ENCODE measurements around the gene DNAJC8.

Gene DNAJC8

GRCh38 chr1:28170001-28170596 lies 62.7 kb downstream of the DNAJC8 start:
- DNase-seq: no peak

- DNase-seq: no peak
Measured at GRCh38 chr1:28163496-28164161, 69.2 kb downstream of the DNAJC8 start.

DNA sequence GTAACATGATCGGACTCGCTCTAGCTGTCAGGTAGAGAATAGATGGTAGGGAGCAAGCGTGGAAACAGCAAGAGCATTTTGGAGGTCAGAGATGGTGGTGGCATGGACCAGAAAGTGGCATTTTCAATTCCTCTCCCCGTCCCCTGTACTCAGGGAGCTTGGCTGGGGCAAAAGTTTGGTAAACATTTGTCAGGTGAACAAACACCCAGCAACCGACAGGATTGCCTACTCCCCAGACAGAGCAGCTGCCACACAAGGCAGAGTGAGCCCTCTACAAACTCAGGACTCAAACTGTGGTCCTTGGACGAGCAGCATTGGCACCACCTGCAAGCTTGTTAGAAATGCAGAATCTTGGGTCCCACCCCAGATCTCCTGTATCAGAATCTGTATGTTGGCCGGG lies 70.7 kb downstream of the DNAJC8 start:
- DNase-seq: no peak

DNA sequence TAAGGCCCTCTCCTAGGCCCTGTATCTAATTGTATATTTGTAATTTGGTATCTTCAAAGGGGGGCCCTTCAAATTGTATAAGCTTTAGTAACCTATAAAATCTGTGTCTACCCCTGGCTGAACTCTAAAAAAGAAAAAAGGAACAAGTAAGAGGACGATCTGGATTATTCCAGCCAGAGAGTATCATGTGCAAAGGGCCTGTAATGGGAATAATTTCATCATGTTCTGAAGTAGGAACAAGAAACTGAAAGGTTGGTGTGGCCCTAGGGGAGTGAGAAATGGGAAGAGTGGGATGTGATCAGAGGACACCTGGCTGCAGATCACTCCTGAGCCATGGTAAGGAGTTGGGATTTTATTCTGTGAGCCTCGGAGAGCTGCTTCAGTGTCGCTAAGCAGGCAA lies 71.1 kb downstream of the DNAJC8 start:
- DNase-seq: no peak

DNA sequence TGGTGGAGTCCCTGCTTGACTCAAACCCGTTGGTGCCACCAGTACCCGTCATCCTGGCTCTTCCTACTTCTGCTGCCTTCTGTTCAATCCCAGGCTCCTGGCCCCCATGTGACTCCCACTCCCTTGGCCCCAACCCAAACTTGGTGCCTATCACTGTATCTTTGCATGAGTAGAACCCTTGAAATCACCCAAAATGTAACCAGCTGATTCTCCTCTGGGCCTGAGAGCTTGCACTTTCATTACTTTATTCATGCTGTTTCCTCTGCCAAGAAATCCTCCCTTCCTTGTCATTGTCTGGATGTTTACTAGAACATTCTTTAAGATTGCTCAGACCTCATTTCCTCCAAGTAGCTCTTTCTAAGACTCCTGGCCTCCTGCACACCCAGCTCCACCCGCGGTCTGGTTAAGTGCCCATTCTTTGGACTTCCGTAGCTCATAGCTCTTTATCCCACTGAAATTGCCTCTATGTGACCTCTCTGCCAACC lies 72.0 kb downstream of the DNAJC8 start:
- no peak for DNase-seq

- DNase-seq: no peak
Measured at GRCh38 chr1:28159680-28160079, 73.1 kb downstream of the DNAJC8 start.

- DNase-seq: no peak
Measured at GRCh38 chr1:28159243-28159642, 73.6 kb downstream of the DNAJC8 start.

- DNase-seq: no peak
Measured at GRCh38 chr1:28157894-28158293, 74.9 kb downstream of the DNAJC8 start.

GRCh38 chr1:28156821-28157220 lies 76.0 kb downstream of the DNAJC8 start:
- DNase-seq: no peak

DNA sequence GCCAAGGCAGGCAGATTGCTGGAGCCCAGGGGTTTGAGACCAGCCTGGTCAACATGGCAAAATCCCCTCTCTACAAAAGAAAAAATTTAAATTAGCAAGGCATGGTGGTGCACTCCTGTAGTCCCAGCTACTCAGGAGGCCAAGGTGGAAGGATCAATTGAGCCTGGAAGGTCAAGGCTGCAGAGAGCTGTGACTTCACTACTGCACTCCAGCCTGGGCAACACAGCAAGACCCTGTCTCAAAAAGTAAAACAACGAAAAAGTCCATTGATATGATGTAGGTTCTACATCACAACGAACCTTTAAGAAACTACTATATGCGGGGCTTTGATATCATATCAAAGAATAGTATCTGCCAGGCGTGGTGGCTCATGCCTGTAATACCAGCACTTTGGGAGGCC lies 77.2 kb downstream of the DNAJC8 start:
- DNase-seq: no peak

DNA sequence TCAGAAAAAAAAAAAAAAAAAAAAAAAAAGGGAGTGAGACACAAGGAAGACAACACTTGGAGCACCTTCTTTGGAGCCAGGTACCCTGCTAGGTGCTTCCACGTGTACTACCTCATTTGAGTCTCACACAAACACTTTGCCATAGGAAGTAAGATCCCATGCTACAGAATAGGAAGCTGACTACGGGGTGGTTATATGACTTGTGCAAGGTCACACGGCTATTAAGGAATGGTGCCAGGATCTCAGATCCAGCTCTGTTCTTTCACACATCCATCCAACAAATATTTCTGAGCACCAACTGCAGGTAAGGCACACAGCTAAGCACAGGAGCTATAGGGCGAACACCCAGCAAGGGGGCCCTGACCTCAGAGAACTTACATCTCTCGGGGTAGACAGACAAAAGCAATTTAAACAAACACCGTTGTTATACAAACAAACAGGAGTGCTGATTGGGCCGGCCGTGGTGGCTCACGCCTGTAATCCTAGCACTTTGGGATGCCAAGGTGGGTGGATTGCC lies 78.7 kb downstream of the DNAJC8 start:
- no peak for DNase-seq

Measured in NCI-H1105 (cell line).